Endodermal cell (in vitro differentiated cells): ENCODE measurements around the gene GRM7. TPM values are rescaled to one million over a fixed set of nuclear protein-coding genes. Genes with fewer than 3 reads are reported as not detected.

Experiments used
- DNase-seq: peaks from one replicate; pipeline ENCODE4 v3.0.0-alpha.2; 2017
- H3K27ac ChIP-seq: 2 replicates; pipeline ENCODE4 v1.5.1; 2013; ENCODE audit warnings: mild to moderate bottlenecking, low read depth, low read length, moderate library complexity
- H3K27me3 ChIP-seq: 2 replicates; pipeline ENCODE4 v1.6.1; 2013; ENCODE audit warnings: mild to moderate bottlenecking, low read length, moderate library complexity; ENCODE audit not compliant: insufficient read depth, control insufficient read depth, poor library complexity, severe bottlenecking
- H3K36me3 ChIP-seq: 2 replicates; pipeline ENCODE4 v1.7.0; 2013; ENCODE audit warnings: mild to moderate bottlenecking, low read length, moderate library complexity; ENCODE audit not compliant: control insufficient read depth, insufficient read depth
- H3K4me1 ChIP-seq: one replicate; pipeline ENCODE4 v1.7.0; 2013; ENCODE audit warnings: low read length; ENCODE audit not compliant: control insufficient read depth, insufficient read depth
- H3K4me3 ChIP-seq: 2 replicates; pipeline ENCODE4 v1.5.1; 2013; ENCODE audit warnings: mild to moderate bottlenecking, low read length, moderate library complexity
- H3K9ac ChIP-seq: 2 replicates; pipeline ENCODE4 v1.6.1; 2013; ENCODE audit warnings: mild to moderate bottlenecking, low read length, moderate library complexity; ENCODE audit not compliant: poor library complexity, severe bottlenecking; ENCODE audit errors: extremely low read depth
- H3K9me3 ChIP-seq: 2 replicates; pipeline ENCODE4 v1.6.1; 2013; ENCODE audit warnings: mild to moderate bottlenecking, low read length, moderate library complexity; ENCODE audit not compliant: control insufficient read depth
- H3K27ac Mint-ChIP-seq: 2 replicates; pipeline ENCODE4 v1.8.0; 2020; ENCODE audit warnings: mixed read lengths
- H3K27me3 Mint-ChIP-seq: 2 replicates; pipeline ENCODE4 v1.8.0; 2021; ENCODE audit warnings: mild to moderate bottlenecking, mixed read lengths; ENCODE audit not compliant: insufficient read depth
- H3K36me3 Mint-ChIP-seq: 2 replicates; pipeline ENCODE4 v1.8.0; 2020; ENCODE audit warnings: low read depth, mixed read lengths
- H3K4me1 Mint-ChIP-seq: 2 replicates; pipeline ENCODE4 v1.8.0; 2020; ENCODE audit warnings: mixed read lengths
- H3K4me3 Mint-ChIP-seq: 2 replicates; pipeline ENCODE4 v1.8.0; 2020; ENCODE audit warnings: mild to moderate bottlenecking, moderate library complexity, mixed read lengths
- H3K9me3 Mint-ChIP-seq: 2 replicates; pipeline ENCODE4 v1.8.0; 2020; ENCODE audit warnings: mild to moderate bottlenecking, mixed read lengths
- CTCF ChIP-seq: fragments of 200-600 bp; sonication (generic); conservative IDR thresholded peaks from 2 replicates; pipeline ENCODE4 v1.5.0; 2021; ENCODE audit warnings: antibody characterized with exemption, mild to moderate bottlenecking
- WGBS, 2 experiments: methylation state at CpG; one replicate each; pipeline versions ENCODE4 v1.1.5 to v1.1.7; 2013; ENCODE audit warnings: missing lambda C conversion rate in 2 of 2, mixed read lengths in 1 of 2; ENCODE audit not compliant: insufficient coverage in 1 of 2, insufficient read length in 1 of 2; 5-methylcytosine and 5-hydroxymethylcytosine counted together
- total RNA-seq, 2 donors: library from RNA; stranded (reverse); fragmentation: NEBNext Ultra II Directional in 1 of 2; extraction: Animal tissue kit (Norgen Biotek cat#: 25700) in 1 of 2; gene quantifications; 2 replicates in 1 of 2; 3 replicates in 1 of 2; pipeline ENCODE4 v1.2.1, GENCODE V29; 2021

Gene GRM7
- total RNA-seq, 2 donors from 2014 or later = 0.11 to 0.73 TPM

DNA sequence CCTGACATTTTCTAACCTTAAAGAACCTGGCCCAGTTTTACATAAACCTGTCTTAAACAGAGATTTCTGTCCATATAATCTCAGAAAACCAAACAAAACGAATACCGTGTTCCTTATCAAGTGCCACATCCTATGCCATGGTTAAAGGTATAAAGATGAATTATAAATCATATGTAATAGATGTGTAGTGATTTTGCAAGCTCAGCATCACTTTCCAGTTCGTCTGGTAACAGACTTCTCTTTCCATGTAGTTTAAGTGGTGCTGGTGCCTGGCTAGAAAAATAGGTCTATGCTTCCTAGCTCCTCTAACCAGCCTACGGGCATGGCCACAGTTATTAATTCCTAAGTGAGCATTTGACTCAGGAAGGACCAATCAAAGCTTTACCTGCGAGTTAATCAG lies 3.4 kb upstream of the GRM7 start:
- H3K27ac Mint-ChIP-seq = no peak overlapping the region
- H3K9me3 Mint-ChIP-seq = no peaks in the 10 kb centered on the region
- 73 to 83% methylated on average over 1 to 5 of the region's 5 CpGs for WGBS, 2 experiments

DNA sequence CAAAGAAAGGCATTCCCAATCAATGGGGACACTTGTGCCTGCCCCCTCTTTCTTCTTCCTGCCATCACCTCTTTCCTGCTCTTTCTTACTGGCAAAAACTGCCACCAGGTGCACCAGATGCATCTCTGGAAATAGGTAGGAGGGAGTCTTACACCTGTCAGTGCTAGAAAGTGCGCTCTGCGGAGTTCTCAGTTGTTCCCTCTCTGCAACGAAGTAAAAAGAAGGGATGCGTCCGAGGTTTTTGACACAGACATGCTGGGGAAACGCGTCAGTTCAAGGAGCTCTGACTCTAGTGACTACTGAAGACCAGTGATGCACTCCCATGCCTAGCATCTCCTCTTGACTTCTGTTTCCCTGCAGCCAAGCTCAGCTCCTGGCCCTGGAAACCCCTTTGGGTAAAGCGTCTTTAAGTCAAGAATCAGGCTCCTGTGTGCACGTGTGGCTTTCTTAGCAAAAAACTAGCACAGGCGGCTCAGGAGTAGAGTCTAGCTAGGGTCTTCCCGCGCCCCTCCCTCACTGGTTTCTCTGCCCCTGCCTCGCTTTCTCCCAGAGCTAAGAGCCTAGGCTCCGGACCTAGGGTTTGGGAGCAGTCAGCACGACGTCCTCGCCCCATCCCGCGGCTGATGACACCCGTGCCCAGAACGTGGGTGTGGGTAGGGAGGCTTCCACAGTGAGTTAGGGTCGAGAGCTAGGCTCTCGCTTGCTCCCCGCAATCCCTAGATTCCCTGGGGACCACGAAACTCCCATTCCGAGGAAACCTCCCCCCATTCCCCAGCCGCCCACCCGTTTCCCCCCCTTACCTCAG lies 564 bp upstream of the GRM7 start:
- Histone ChIP-seq H3K4me3 (peak overlapping the region; percentile 79), H3K27me3 (peaks cover 98% of the 10 kb centered on the region), H3K27ac (no peak overlapping the region), H3K9ac (no peak overlapping the region), H3K4me1 (no peaks in the 10 kb centered on the region), H3K36me3 (no peaks in the 10 kb centered on the region), H3K9me3 (no peaks in the 10 kb centered on the region)
- H3K27ac Mint-ChIP-seq = no peak overlapping the region
- WGBS, 2 experiments = 2 to 4% methylated on average over 13 to 26 of the region's 28 CpGs
- no peak for TF ChIP-seq CTCF
- H3K9me3 Mint-ChIP-seq = no peaks in the 10 kb centered on the region
- no peaks in the 10 kb centered on the region for H3K36me3 Mint-ChIP-seq
- peaks cover 12% of the 10 kb centered on the region for H3K4me1 Mint-ChIP-seq
- H3K27me3 Mint-ChIP-seq = peaks cover 95% of the 10 kb centered on the region
- peak overlapping the region; percentile 55 for H3K4me3 Mint-ChIP-seq
- DNase-seq = peak; percentile 66

More for the DNA sequence above, 3.4 kb upstream of the GRM7 start:
- H3K9ac ChIP-seq = no peak overlapping the region
- no peak overlapping the region for H3K4me3 ChIP-seq
- no peaks in the 10 kb centered on the region for H3K36me3 ChIP-seq
- no peaks in the 10 kb centered on the region for H3K9me3 ChIP-seq
- no peak for TF ChIP-seq CTCF
- H3K27me3 ChIP-seq = peaks cover 80% of the 10 kb centered on the region
- no peaks in the 10 kb centered on the region for H3K4me1 ChIP-seq
- no peaks in the 10 kb centered on the region for H3K36me3 Mint-ChIP-seq
- no peak overlapping the region for H3K27ac ChIP-seq
- DNase-seq = no peak
- peaks cover 7% of the 10 kb centered on the region for H3K4me1 Mint-ChIP-seq
- H3K27me3 Mint-ChIP-seq = peaks cover 75% of the 10 kb centered on the region
- H3K4me3 Mint-ChIP-seq = no peak overlapping the region

GRCh38 chr3:6861625-6862000 lies 698 bp downstream of the GRM7 start:
- DNase-seq = peak; percentile 67
- H3K4me1 Mint-ChIP-seq = peaks cover 12% of the 10 kb centered on the region
- peak overlapping the region; percentile 55 for H3K4me3 Mint-ChIP-seq
- H3K9me3 Mint-ChIP-seq = no peaks in the 10 kb centered on the region
- no peak overlapping the region for H3K27ac Mint-ChIP-seq
- H3K9me3 ChIP-seq = no peaks in the 10 kb centered on the region
- H3K36me3 Mint-ChIP-seq = no peaks in the 10 kb centered on the region
- H3K4me3 ChIP-seq = peak overlapping the region; percentile 79
- no peak for TF ChIP-seq CTCF
- H3K27ac ChIP-seq = no peak overlapping the region
- no peaks in the 10 kb centered on the region for H3K36me3 ChIP-seq
- H3K27me3 ChIP-seq = peaks cover 100% of the 10 kb centered on the region
- H3K9ac ChIP-seq = no peak overlapping the region
- no peaks in the 10 kb centered on the region for H3K4me1 ChIP-seq
- peaks cover 95% of the 10 kb centered on the region for H3K27me3 Mint-ChIP-seq
- 1% methylated on average over 29 to 30 of the region's 30 CpGs for WGBS, 2 experiments
